GM12878 (cell line): ENCODE results near the gene DCPS. TPM values are rescaled to one million over a fixed set of nuclear protein-coding genes. Genes with fewer than 3 reads are reported as not detected.
A peak's percentile ranks its signal among the peaks of the same experiment; 100 is the strongest.

ENCODE experiments used
- CHD4 ChIP-seq: fragments of 200-600 bp; sonication (generic); IDR thresholded peaks from 2 replicates; pipeline ENCODE4 v1.6.1; 2016; ENCODE audit warnings: mild to moderate bottlenecking
- KDM1A ChIP-seq: fragments of 200-600 bp; sonication (generic); IDR thresholded peaks from 2 replicates; pipeline ENCODE4 v1.6.1; 2016; ENCODE audit warnings: borderline replicate concordance
- NR2C1 ChIP-seq: fragments of 450-650 bp; IDR thresholded peaks from 2 replicates; pipeline ENCODE4 v1.6.1; 2017; ENCODE audit warnings: antibody characterized with exemption, mild to moderate bottlenecking, moderate library complexity
- NRF1 ChIP-seq: conservative IDR thresholded peaks from 2 replicates; pipeline ENCODE4 v1.6.1; 2011; ENCODE audit warnings: mild to moderate bottlenecking, low read depth, low read length, improper control_type of control experiment
- PAX5 ChIP-seq: IDR thresholded peaks from 2 replicates; pipeline ENCODE4 v1.6.1; 2011; ENCODE audit warnings: low read depth, low read length, borderline replicate concordance
- POLR2A ChIP-seq: IDR thresholded peaks from 2 replicates; pipeline ENCODE4 v1.6.1; 2011; ENCODE audit warnings: low read depth, mild to moderate bottlenecking, low read length
- SMAD1 ChIP-seq: fragments of 450-650 bp; IDR thresholded peaks from 2 replicates; pipeline ENCODE4 v1.6.1; 2018; ENCODE audit warnings: mild to moderate bottlenecking, low read depth; ENCODE audit not compliant: partially characterized antibody
- YY1 ChIP-seq: IDR thresholded peaks from 2 replicates; pipeline ENCODE4 v1.6.1; 2011; ENCODE audit warnings: low read depth, mild to moderate bottlenecking, low read length
- polyA plus RNA-seq, 11 experiments: library from polyadenylated mRNA; depleted of rRNA in 4 of 11; unstranded in 6 of 11; stranded (reverse) in 5 of 11; fragments of >200 nt; fragmentation: Nextera tagmentation in 4 of 11; fragmentation: Illumina TruSeq in 1 of 11; extraction: Ambion mirVana in 4 of 11; extraction: Trizol in 1 of 11; gene quantifications; 1 replicate in 1 of 11; 2 replicates in 10 of 11; pipeline versions ENCODE4 v1.2.1 to v1.2.3, GENCODE V29; 2011 to 2016; ENCODE audit warnings: inconsistent platforms in 2 of 11, missing spikeins in 2 of 11, low read depth in 1 of 11
- total RNA-seq, 4 experiments: library from RNA; depleted of rRNA in 3 of 4; stranded (reverse); fragments of >200 nt in 3 of 4; fragmentation: Illumina TruSeq in 1 of 4; extraction: Trizol in 1 of 4; gene quantifications; 2 replicates each; pipeline versions ENCODE4 v1.2.1 to v1.2.3, GENCODE V29; 2013 to 2021
- TF ChIP-seq, protein P1 (sequence below): fragments of 450-650 bp; IDR thresholded peaks from 2 replicates; pipeline ENCODE4 v1.6.1; 2018; ENCODE audit warnings: mild to moderate bottlenecking, low read depth, moderate library complexity; ENCODE audit not compliant: partially characterized antibody

Gene DCPS
- total and polyA plus RNA-seq, 10 of the 15 experiments (the other 5 are each of a cell fraction or from before 2014, with no cell fraction given): 23.5 to 101 (median 67.4) TPM

DNA sequence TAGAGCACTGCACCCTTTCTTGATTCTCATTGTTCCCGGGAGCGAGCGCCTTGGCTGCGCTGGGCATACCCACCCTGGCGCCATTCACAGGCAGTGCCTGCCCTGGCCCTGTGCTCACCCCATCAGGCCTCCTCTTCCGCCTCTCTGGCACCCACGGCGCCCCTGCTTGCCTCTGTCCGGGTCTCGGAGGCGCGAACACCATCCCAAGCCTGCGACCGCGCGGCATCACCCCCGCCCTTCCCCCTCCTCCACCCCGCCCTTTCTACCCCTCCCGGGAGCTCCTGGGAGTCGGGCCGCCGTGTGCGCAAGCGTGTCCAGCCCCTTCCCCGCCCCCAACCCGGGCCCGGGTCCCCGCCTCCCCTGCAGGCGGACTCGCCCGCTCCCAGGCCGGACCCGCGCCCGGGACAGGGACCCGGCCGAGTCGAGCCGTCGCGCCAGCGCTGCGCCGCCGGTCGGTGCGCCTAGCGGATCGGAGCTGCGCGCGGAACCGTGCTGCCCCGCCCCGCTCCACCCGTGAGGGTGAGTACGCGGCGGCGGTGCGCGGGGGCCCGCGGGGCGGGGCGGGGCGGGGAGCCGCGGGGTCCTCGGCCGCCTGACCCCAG lies 51.6 kb downstream of the DCPS start, which contains the start of gene ST3GAL4 (continued):
- TF ChIP-seq, protein P1, sequence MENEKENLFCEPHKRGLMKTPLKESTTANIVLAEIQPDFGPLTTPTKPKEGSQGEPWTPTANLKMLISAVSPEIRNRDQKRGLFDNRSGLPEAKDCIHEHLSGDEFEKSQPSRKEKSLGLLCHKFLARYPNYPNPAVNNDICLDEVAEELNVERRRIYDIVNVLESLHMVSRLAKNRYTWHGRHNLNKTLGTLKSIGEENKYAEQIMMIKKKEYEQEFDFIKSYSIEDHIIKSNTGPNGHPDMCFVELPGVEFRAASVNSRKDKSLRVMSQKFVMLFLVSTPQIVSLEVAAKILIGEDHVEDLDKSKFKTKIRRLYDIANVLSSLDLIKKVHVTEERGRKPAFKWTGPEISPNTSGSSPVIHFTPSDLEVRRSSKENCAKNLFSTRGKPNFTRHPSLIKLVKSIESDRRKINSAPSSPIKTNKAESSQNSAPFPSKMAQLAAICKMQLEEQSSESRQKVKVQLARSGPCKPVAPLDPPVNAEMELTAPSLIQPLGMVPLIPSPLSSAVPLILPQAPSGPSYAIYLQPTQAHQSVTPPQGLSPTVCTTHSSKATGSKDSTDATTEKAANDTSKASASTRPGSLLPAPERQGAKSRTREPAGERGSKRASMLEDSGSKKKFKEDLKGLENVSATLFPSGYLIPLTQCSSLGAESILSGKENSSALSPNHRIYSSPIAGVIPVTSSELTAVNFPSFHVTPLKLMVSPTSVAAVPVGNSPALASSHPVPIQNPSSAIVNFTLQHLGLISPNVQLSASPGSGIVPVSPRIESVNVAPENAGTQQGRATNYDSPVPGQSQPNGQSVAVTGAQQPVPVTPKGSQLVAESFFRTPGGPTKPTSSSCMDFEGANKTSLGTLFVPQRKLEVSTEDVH: no peak
- TF ChIP-seq KDM1A (no peak), POLR2A (peak; percentile 69), PAX5 (0 out of 2 replicates have a peak, but pooled peaks have one; percentile 3), YY1 (no peak), SMAD1 (no peak), CHD4 (no peak), NR2C1 (no peak), NRF1 (peak; percentile 15; the same call in 1 of the 2 replicates)
- TF ChIP-seq, all 136 proteins: peak for 6
